ENCODE results near the gene RELA. TPM values are rescaled to one million over a fixed set of nuclear protein-coding genes. Genes with fewer than 3 reads are reported as not detected.

RELA gene
- polyA plus RNA-seq, 1 experiment, result 46.2 TPM

DNA sequence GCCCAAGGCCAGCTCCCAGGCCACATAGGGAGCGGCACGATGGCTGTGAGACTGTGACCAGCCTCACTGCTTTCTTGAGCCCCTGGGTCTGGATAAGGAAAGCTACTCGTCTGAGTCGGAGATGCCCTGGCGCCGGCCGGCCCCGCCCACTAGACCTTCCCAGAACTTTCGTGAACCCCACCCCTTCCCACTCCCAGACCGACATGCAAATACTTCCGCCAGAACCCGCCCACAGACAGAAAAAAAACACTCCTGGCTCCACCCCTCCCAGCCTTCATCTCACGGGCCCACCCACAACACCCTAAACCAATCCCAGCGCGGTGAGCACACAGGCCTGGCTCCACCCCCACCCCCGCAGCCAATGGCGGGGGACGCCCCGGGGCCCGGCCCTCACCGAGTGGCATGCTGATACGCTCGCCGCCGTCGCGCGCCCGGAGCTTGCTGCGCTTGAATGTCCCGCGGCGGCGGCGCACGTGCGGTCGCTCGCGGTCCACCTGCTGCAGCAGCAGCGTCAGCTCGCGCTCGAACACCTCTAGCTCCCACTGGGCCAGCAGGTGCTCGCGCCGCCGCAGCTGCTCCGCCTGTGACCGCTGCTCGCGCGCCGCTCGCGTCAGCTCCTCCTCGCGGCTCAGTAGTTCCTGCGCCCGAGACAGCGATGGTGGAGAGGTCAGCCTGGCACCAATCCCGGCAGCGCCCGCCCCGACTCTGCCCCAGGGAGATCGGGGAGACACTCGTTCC, 55.7 kb downstream of the RELA start:
- peak; percentile 86 for DNase-seq (ENCODE audit: low read depth)
- TF ChIP-seq, protein P1, sequence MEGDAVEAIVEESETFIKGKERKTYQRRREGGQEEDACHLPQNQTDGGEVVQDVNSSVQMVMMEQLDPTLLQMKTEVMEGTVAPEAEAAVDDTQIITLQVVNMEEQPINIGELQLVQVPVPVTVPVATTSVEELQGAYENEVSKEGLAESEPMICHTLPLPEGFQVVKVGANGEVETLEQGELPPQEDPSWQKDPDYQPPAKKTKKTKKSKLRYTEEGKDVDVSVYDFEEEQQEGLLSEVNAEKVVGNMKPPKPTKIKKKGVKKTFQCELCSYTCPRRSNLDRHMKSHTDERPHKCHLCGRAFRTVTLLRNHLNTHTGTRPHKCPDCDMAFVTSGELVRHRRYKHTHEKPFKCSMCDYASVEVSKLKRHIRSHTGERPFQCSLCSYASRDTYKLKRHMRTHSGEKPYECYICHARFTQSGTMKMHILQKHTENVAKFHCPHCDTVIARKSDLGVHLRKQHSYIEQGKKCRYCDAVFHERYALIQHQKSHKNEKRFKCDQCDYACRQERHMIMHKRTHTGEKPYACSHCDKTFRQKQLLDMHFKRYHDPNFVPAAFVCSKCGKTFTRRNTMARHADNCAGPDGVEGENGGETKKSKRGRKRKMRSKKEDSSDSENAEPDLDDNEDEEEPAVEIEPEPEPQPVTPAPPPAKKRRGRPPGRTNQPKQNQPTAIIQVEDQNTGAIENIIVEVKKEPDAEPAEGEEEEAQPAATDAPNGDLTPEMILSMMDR (IDR thresholded peaks at IDR 0.05; ENCODE audit: insufficient read depth, low read depth, low read length), result no peak
- peaks cover 29% of the 10 kb centered on the region for H3K36me3 ChIP-seq (ENCODE audit: control insufficient read depth, insufficient read depth, low read length)
- H3K4me3 ChIP-seq (ENCODE audit: low read depth, low read length), result peak overlapping the region; percentile 18
- CTCF ChIA-PET, result interaction anchor here (0.8 to 6.5 kb wide), 4 partner anchors 10 to 31 kb away, joined by 3 to 43 read pairs (median 22); partner anchors contain the start of genes EHBP1L1 and KCNK7
- POLR2A ChIA-PET, result no interaction called here
- no peaks in the 10 kb centered on the region for H3K27me3 ChIP-seq (ENCODE audit: control insufficient read depth, insufficient read depth, low read length)

DNA sequence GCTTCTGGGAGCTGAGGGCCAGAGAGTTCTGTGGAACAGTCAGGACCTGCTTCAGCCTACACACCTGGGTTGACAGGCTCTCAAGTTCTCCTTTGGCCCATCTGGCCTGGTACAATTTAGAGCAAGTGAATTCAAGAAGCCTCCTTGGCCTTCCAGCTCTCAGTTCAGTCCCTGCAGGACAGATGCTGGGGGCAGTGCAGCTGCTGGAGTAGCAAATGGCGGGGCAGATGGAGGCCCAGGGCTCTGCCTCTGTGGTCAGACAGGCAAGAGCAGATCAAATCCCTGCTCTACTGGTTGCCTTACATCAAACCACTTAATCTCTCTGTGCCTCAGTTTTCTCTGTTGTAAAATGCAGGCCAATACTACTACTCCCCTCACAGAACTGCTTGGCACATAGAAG, 58.5 kb downstream of the RELA start:
- CTCF ChIA-PET, result interaction anchor here (1.2 to 6.5 kb wide), 3 partner anchors 10 to 64 kb away, joined by 3 to 43 read pairs (median 39); partner anchors contain the start of gene KCNK7
- TF ChIP-seq, protein P1 (IDR thresholded peaks at IDR 0.05; ENCODE audit: insufficient read depth, low read depth, low read length), result no peak
- H3K4me3 ChIP-seq (ENCODE audit: low read depth, low read length), result no peak overlapping the region
- no peaks in the 10 kb centered on the region for H3K27me3 ChIP-seq (ENCODE audit: control insufficient read depth, insufficient read depth, low read length)
- DNase-seq (ENCODE audit: low read depth), result no peak
- peaks cover 25% of the 10 kb centered on the region for H3K36me3 ChIP-seq (ENCODE audit: control insufficient read depth, insufficient read depth, low read length)
- POLR2A ChIA-PET, result interaction anchor here (0.6 kb wide), 1 partner anchor 245 kb away, joined by 8 read pairs; no protein-coding TSS in a partner anchor

Small RNA genes lying within 50 kb of the gene (small RNA-seq; reads per million reads assigned to genes)
- gene MIR4489 (ENCODE audit: insufficient read length, low read depth, low replicate concordance), result not detected
- not detected for gene MIR4690 (ENCODE audit: insufficient read length, low read depth, low replicate concordance)
- not detected for gene RN7SL309P (ENCODE audit: insufficient read length, low read depth, low replicate concordance)

Other genes with a start within 250 kb of the RELA start
- 59.2 and 87.2 TPM in 2 replicates for gene NEAT1, start 240.1 kb downstream of the RELA start, polyA plus RNA-seq (2011; rRNA removed)
- 924 and 1,611 TPM in 2 replicates for gene MALAT1, start 163.9 kb downstream of the RELA start, polyA plus RNA-seq (2011; rRNA removed)
- 81.7 and 134 TPM in 2 replicates for gene SCYL1, start 137.8 kb downstream of the RELA start, polyA plus RNA-seq (2011; rRNA removed)
- gene LTBP3, start 104.6 kb downstream of the RELA start, polyA plus RNA-seq (2011; rRNA removed), result 37.9 and 77.7 TPM in 2 replicates
- gene ZNRD2, start 92.4 kb downstream of the RELA start, polyA plus RNA-seq (2011; rRNA removed), result 48.7 and 73.3 TPM in 2 replicates
- gene FAM89B, start 90.4 kb downstream of the RELA start, polyA plus RNA-seq (2011; rRNA removed), result 38.2 and 56.9 TPM in 2 replicates
- 17.9 and 30.9 TPM in 2 replicates for gene EHBP1L1, start 86.9 kb downstream of the RELA start, polyA plus RNA-seq (2011; rRNA removed)
- gene KCNK7, start 67.1 kb downstream of the RELA start, polyA plus RNA-seq (2011; rRNA removed), result 0.06 and 0.07 TPM in 2 replicates
- gene MAP3K11, start 48.7 kb downstream of the RELA start, polyA plus RNA-seq (2011; rRNA removed), result 11.7 and 18.1 TPM in 2 replicates
- gene PCNX3, start 47.1 kb downstream of the RELA start, polyA plus RNA-seq (2011; rRNA removed), result 9.8 and 19.7 TPM in 2 replicates
- 13.4 and 21.6 TPM in 2 replicates for gene SIPA1, start 24.8 kb downstream of the RELA start, polyA plus RNA-seq (2011; rRNA removed)
- gene KAT5, start 49.3 kb upstream of the RELA start, polyA plus RNA-seq (2011; rRNA removed), result 31.4 and 50.9 TPM in 2 replicates
- gene RNASEH2C, start 57.9 kb upstream of the RELA start, polyA plus RNA-seq (2011; rRNA removed), result 28.0 and 33.9 TPM in 2 replicates
- 4.6 and 7.5 TPM in 2 replicates for gene AP5B1, start 118.1 kb upstream of the RELA start, polyA plus RNA-seq (2011; rRNA removed)
- not detected in 2 replicates for gene OVOL1, start 124.1 kb upstream of the RELA start, polyA plus RNA-seq (2011; rRNA removed)
- 0.13 and 0.22 TPM in 2 replicates for gene SNX32, start 171.0 kb upstream of the RELA start, polyA plus RNA-seq (2011; rRNA removed)
- 1,912 and 2,736 TPM in 2 replicates for gene CFL1, start 195.3 kb upstream of the RELA start, polyA plus RNA-seq (2011; rRNA removed)
- gene MUS81, start 197.5 kb upstream of the RELA start, polyA plus RNA-seq (2011; rRNA removed), result 31.1 and 63.8 TPM in 2 replicates
- 258 and 497 TPM in 2 replicates for gene EFEMP2, start 209.9 kb upstream of the RELA start, polyA plus RNA-seq (2011; rRNA removed)
- gene CTSW, start 216.9 kb upstream of the RELA start, polyA plus RNA-seq (2011; rRNA removed), result 0.15 and 0.21 TPM in 2 replicates
- gene FIBP, start 225.6 kb upstream of the RELA start, polyA plus RNA-seq (2011; rRNA removed), result 136 and 199 TPM in 2 replicates
- gene CCDC85B, start 227.8 kb upstream of the RELA start, polyA plus RNA-seq (2011; rRNA removed), result 23.7 and 33.4 TPM in 2 replicates
- 8.2 and 10.3 TPM in 2 replicates for gene FOSL1, start 237.5 kb upstream of the RELA start, polyA plus RNA-seq (2011; rRNA removed)

Data from BJ (cell line).